NCI-H446 (cell line): ENCODE results near the gene GATAD2B.
A peak's percentile ranks its signal among the peaks of the same experiment; 100 is the strongest.

Experiments
- DNase-seq, 2 experiments: peaks; one replicate each; lab custom pipeline; 2025; lab: John Stamatoyannopoulos, UW

GATAD2B gene

GRCh38 chr1:153833171-153833570, 89.6 kb downstream of the GATAD2B start:
- no peak for DNase-seq

DNA sequence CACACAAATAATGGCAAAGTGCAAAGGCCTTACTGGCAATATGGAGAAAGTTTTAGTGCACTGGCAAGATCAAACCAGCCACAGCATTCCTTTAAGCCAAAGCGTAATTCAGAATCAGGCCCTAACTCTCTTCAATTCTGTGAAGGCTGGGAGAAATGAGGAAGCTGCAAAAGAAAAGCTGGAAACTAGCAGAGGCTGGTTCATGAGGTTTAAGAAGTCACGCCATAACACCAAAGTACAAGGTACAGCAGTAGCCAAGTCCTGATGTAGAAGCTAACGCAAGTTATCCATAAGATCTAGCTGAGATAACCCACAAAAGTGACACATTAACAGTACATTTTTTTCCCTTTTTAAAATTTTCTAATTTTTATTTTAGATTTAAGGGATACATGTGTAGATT, 90.5 kb downstream of the GATAD2B start:
- no peak for DNase-seq

GRCh38 chr1:153831026-153831425, 91.7 kb downstream of the GATAD2B start:
- no peak for DNase-seq

DNA sequence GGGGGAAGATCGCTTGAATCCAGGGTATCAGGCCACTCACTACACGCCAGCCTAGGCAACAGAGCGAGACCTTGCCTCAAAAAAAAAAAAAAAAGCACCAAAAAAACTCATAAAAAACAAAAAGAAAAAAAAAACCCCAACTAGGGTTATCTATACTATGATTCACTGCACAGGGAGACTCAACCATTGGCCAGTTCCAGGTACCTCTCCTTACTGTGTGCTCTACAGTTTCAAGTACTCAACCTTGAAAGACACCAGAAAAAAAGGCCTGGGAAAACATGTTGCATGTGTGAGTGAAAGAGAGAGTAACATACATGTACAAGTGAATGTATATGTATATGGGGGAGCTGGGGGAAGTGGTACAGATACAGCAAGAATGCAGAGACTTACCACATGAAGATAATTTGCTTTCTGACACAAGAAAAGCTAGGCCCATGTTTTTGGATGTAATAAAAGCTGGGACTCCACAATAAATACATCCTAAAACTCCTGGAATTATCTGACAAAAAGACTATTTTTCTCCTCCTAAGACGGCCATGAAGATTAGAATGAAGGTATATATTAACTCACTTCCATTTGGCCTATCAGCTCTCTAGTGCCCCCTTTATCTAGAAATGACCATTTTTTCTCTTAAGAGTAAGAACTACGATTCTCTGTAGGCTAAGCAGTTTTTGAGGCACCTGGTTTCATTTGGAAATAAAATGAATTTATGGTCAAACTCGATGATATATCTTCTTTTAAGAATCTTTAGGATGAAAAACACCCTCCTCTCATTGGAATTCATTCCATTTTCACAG, 95.4 kb downstream of the GATAD2B start:
- no peak for DNase-seq

- DNase-seq = no peak
Observed at GRCh38 chr1:153818876-153819275, 103.9 kb downstream of the GATAD2B start.

- DNase-seq = no peak
Observed at GRCh38 chr1:153816283-153816889, 106.4 kb downstream of the GATAD2B start.

DNA sequence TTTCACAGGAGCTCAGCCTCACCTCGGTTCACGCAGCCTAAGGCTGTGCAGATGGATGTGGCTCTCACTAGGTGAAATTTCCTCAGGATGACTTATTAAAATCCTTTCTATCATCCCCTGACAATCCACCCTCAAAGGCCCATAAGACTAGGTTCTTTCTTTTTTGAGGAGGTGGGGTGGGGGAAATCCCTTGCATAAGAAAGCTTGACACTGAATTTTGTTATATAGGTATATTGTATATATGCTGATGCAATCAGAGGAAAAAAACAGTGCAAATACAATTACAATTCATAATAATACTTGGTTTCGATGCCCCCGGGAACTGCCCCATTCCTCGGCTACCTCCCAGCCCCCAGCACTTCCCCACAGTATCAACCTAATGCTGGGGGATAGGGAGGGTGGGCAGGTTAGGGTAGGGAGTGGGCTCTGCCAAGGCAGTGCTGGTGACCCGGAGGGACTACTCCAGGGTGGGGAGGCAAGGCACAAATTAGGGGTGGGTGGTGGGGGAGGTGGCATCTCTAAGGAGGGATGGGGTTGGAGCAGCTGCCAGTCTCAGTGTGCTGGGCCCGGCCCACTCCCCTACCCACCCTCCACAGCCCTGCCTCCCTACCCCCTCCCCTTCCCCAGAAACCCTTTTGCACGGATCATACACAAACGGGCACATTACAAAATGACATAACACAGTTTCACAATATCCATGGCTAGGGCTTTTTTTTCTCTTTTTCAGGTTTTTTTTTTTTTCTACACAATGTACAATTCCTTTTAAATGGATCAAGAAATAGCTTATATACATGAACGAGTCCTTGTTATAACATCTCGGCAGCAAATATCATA, 116.7 kb downstream of the GATAD2B start:
- DNase-seq = no peak

GRCh38 chr1:153805042-153805745, 117.6 kb downstream of the GATAD2B start:
- DNase-seq = no peak

DNA sequence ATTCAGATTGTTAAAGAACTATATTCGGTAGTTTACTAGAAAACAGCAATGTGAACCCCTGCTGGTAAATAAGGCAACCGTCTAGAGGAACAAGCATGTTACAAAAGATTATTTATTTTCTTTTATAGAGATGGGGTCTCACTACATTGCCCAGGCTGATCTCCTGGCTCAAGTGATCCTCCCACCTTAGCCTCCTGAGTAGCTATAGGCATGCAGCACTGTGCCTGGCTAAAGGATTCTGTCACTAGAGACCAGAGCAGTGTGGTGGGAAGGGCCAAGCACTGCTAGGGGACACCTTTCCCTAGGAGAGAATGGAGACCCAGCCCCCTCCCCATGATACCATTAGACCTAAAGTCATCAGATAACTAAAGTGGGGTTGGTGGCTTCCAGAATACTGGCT, 118.7 kb downstream of the GATAD2B start:
- DNase-seq = no peak

GRCh38 chr1:153803470-153804056, 119.2 kb downstream of the GATAD2B start:
- no peak for DNase-seq

GRCh38 chr1:153801786-153802697, 120.7 kb downstream of the GATAD2B start:
- DNase-seq = no peak

- DNase-seq = no peak
Observed at GRCh38 chr1:153801028-153801625, 121.6 kb downstream of the GATAD2B start.

- no peak for DNase-seq
Observed at GRCh38 chr1:153800516-153800915, 122.3 kb downstream of the GATAD2B start.

DNA sequence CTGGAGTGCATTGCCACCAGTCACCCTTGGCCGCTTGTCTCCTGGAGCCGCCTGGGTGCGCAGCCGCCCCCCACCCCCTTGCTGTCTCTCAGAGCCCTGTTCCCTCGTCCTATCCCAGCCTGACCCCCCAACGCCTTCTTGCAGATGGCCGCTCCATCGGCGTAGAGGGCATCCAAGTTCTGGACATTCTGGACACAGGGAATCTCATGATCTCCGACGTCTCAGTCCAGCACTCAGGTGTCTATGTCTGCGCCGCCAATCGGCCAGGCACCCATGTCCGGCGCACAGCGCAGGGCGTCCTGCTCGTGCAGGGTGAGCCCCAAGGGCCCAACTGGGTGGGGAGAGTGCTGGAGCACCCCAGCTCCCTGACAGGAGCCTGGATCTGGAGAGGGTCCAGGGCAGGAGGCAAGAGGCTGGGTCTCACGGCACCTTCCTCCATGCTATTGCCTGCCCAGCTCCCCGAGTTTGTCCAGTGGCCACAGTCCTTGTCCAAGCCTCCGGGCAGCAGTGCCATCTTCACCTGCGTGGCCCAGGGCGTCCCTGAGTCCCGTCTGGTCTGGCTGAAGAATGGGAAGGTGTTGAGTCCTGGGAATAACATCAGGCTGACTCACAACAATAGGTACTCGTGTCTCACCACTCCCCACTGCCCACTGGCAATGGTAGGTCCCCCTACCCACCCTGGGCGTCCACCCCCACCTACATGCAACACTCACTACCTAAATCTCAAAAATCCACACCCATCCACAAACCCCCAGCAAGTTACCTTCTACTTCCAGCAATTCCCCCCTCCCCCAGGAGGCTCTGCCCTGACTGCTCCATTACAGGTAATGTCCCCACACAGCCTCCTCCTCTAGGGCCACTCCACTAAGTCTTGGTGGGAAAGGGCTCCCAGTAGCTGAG, 123.0 kb downstream of the GATAD2B start:
- DNase-seq = no peak

DNA sequence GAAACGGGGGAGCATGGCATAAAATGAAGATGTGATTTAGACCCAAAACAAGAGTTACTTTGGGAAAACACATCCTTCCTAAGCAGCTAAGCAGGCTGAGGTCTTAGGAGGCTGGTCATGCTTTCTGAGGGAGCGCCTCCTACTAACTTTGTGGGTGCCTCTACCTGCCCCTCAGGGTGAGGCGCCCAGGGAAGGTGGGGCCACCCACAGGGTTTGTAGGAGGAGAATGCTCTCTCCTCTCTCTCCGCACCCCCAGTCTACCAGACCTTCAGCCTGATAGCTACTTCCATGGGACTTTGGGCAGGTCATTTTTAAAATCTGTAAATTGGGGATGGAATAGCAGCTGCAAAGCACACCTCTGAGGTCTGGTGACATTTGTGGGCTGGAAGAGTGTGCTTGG, 123.8 kb downstream of the GATAD2B start:
- DNase-seq = no peak

- no peak for DNase-seq
Observed at GRCh38 chr1:153798468-153798780, 124.3 kb downstream of the GATAD2B start.

DNA sequence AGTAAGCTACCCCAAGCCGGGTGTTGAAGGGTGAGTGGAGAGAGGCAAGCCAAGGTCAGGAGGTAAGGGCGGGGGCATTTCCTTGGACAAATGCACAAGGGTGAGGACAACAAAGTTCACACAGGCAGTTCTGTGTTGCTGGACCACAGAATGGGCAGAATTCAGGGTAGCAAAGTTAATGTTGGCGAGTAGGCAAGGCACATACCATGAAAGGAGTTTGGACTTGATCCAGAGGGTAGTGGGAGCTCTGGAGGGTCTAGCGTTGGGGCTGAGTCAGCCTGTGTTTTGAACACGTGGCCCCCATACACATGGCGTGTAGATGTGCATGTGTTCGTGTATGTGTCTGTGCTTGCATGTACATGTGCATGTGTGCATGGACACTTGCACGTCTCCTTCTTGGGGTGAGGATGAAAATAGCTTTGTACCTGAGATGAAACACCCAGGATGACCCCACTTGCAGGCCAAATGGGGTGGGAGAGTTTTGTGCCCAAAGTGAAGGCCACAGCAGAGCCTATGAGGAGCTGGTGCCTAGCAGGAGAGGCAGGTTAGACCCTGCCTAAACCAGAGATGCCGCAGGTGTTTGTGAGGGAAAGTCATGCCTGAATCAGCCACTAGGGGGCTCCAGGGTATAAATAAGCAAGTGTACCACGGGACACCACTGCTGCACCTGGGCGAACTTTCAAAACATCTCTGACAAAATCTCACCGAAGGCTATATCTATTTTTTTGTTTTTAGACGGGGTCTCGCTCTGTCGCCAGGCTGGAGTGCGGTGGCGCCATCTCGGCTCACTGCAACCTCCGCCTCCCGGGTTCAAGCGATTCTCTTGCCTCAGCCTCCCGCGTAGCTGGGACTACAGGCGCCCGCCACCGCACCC, 125.7 kb downstream of the GATAD2B start:
- peak; percentile 67 to 81 for DNase-seq
